Activated T-cell treated with anti-CD3 and anti-CD28 coated beads, Interleukin-2, amount 50 U/mL, for 72 hours (primary cell): ENCODE results near the gene DEPDC5. TPM values are rescaled to one million over a fixed set of nuclear protein-coding genes. Genes with fewer than 3 reads are reported as not detected.
"Not testable (repeated sequence)": the region's sequence is repeated elsewhere in the genome, so short reads cannot be mapped to it uniquely, and the experiment has no call there.

Source experiments
- ATAC-seq, 2 donors: fragments of 150-1000 bp; cut with Tn5 transposase; replicated peaks in 1 of 2; 2 replicates each; pipeline ENCODE4 v1.10.0; 2021; ENCODE audit warnings: moderate library complexity in 2 of 2, mild to moderate bottlenecking in 1 of 2
- DNase-seq, 2 donors: peaks; one replicate each; pipeline ENCODE4 v3.0.0; 2021 to 2022; ENCODE audit warnings: mixed read lengths in 1 of 2
- H3K27ac Mint-ChIP-seq: one replicate; pipeline ENCODE4 v1.8.0; 2022; ENCODE audit warnings: mild to moderate bottlenecking, moderate library complexity, mixed read lengths
- H3K27me3 Mint-ChIP-seq: one replicate; pipeline ENCODE4 v1.8.0; 2022; ENCODE audit warnings: low read depth, mixed read lengths
- H3K36me3 Mint-ChIP-seq, 2 donors: one replicate each; pipeline ENCODE4 v1.8.0; 2022; ENCODE audit warnings: mixed read lengths in 2 of 2, mild to moderate bottlenecking in 1 of 2; ENCODE audit not compliant: insufficient read depth in 2 of 2
- H3K4me1 Mint-ChIP-seq: one replicate; pipeline ENCODE4 v1.8.0; 2022; ENCODE audit warnings: low read depth, mixed read lengths
- H3K4me3 Mint-ChIP-seq, 2 donors: one replicate each; pipeline ENCODE4 v1.8.0; 2022; ENCODE audit warnings: mild to moderate bottlenecking in 2 of 2, mixed read lengths in 2 of 2, moderate library complexity in 2 of 2
- H3K9me3 Mint-ChIP-seq, 2 donors: one replicate each; pipeline ENCODE4 v1.8.0; 2022; ENCODE audit warnings: mixed read lengths in 2 of 2
- total RNA-seq, 2 donors: library from RNA; stranded (reverse); gene quantifications; one replicate each; pipeline ENCODE4 v1.2.3, GENCODE V29; 2022

Gene DEPDC5
- 10 to 100 TPM; 34.1 to 38.1 TPM for total RNA-seq

- Mint-ChIP-seq H3K9me3 (no peaks in the 10 kb centered on the region), H3K4me1 (peaks cover 40% of the 10 kb centered on the region), H3K27me3 (no peaks in the 10 kb centered on the region), H3K27ac (peak within 1 kb of the TSS; percentile 84), H3K36me3 (peaks cover 3 to 4% of the 10 kb centered on the region in 2 donors), H3K4me3 (peak within 1 kb of the TSS; percentile 87 to 93)
- ATAC-seq: peak; percentile 83 to 84
- peak; percentile 97 to 100 for DNase-seq
These were observed at the start of gene DEPDC5 for GRCh38 chr22:31753634-31754501. DEPDC5 (plus strand) TSS chr22:31754019; CDS start chr22:31754922, 903 bp downstream.

GRCh38 chr22:31707519-31707918 lies 46.3 kb upstream of the DEPDC5 start:
- Mint-ChIP-seq H3K4me3 (no peak overlapping the region), H3K4me1 (no peaks in the 10 kb centered on the region), H3K27me3 (no peaks in the 10 kb centered on the region), H3K9me3 (no peaks in the 10 kb centered on the region), H3K27ac (no peak overlapping the region), H3K36me3 (peaks cover 0 to 21% of the 10 kb centered on the region in 2 donors)
- ATAC-seq (no peak), DNase-seq (no peak)

GRCh38 chr22:31711226-31711625 lies 42.6 kb upstream of the DEPDC5 start:
- DNase-seq, H3K27me3 Mint-ChIP-seq, H3K9me3 Mint-ChIP-seq, H3K4me3 Mint-ChIP-seq, H3K27ac Mint-ChIP-seq, ATAC-seq, H3K4me1 Mint-ChIP-seq: not testable (repeated sequence)
- H3K36me3 Mint-ChIP-seq: peaks cover 3 to 17% of the 10 kb centered on the region in 2 donors

GRCh38 chr22:31715147-31715778 lies 38.6 kb upstream of the DEPDC5 start:
- no peaks in the 10 kb centered on the region for H3K27me3 Mint-ChIP-seq
- ATAC-seq (no peak), DNase-seq (no peak)
- peaks cover 5 to 28% of the 10 kb centered on the region in 2 donors for H3K36me3 Mint-ChIP-seq
- H3K27ac Mint-ChIP-seq: peak overlapping the region; percentile 20
- no peaks in the 10 kb centered on the region for H3K4me1 Mint-ChIP-seq
- no peak overlapping the region for H3K4me3 Mint-ChIP-seq
- no peaks in the 10 kb centered on the region for H3K9me3 Mint-ChIP-seq

- ATAC-seq: no peak
- no peak for DNase-seq
- no peak overlapping the region for H3K27ac Mint-ChIP-seq
- peaks cover 6 to 28% of the 10 kb centered on the region in 2 donors for H3K36me3 Mint-ChIP-seq
- no peak overlapping the region for H3K4me3 Mint-ChIP-seq
- no peaks in the 10 kb centered on the region for H3K9me3 Mint-ChIP-seq
- H3K27me3 Mint-ChIP-seq: no peaks in the 10 kb centered on the region
- no peaks in the 10 kb centered on the region for H3K4me1 Mint-ChIP-seq
These were observed 33.9 kb upstream of the DEPDC5 start for GRCh38 chr22:31719850-31720471.

GRCh38 chr22:31723723-31724122 lies 30.1 kb upstream of the DEPDC5 start:
- H3K4me3 Mint-ChIP-seq: no peak overlapping the region
- no peaks in the 10 kb centered on the region for H3K27me3 Mint-ChIP-seq
- H3K27ac Mint-ChIP-seq: peak overlapping the region; percentile 82
- H3K9me3 Mint-ChIP-seq: no peaks in the 10 kb centered on the region
- ATAC-seq (no peak), DNase-seq (no peak)
- no peaks in the 10 kb centered on the region for H3K4me1 Mint-ChIP-seq
- H3K36me3 Mint-ChIP-seq: peaks cover 2 to 14% of the 10 kb centered on the region in 2 donors

- Mint-ChIP-seq H3K36me3 (peaks cover 0 to 8% of the 10 kb centered on the region in 2 donors), H3K27me3 (no peaks in the 10 kb centered on the region), H3K4me1 (no peaks in the 10 kb centered on the region), H3K4me3 (no peak overlapping the region), H3K27ac (no peak overlapping the region), H3K9me3 (no peaks in the 10 kb centered on the region)
- ATAC-seq (no peak), DNase-seq (no peak)
These were observed 27.1 kb upstream of the DEPDC5 start for GRCh38 chr22:31726692-31727091.

GRCh38 chr22:31728857-31729256 lies 25.0 kb upstream of the DEPDC5 start:
- Mint-ChIP-seq H3K9me3 (no peaks in the 10 kb centered on the region), H3K4me1 (peaks cover 8% of the 10 kb centered on the region), H3K27me3 (no peaks in the 10 kb centered on the region), H3K4me3 (no peak overlapping the region), H3K36me3 (peaks cover 4 to 9% of the 10 kb centered on the region in 2 donors), H3K27ac (no peak overlapping the region)
- ATAC-seq (no peak), DNase-seq (no peak)

- no peaks in the 10 kb centered on the region for H3K9me3 Mint-ChIP-seq
- H3K4me1 Mint-ChIP-seq: peaks cover 20% of the 10 kb centered on the region
- no peaks in the 10 kb centered on the region for H3K27me3 Mint-ChIP-seq
- DNase-seq (no peak), ATAC-seq (no peak)
- no peak overlapping the region for H3K27ac Mint-ChIP-seq
- H3K36me3 Mint-ChIP-seq: peaks cover 7 to 19% of the 10 kb centered on the region in 2 donors
- H3K4me3 Mint-ChIP-seq: no peak overlapping the region
These were observed 23.5 kb upstream of the DEPDC5 start for GRCh38 chr22:31730344-31730711.

- DNase-seq (no peak), ATAC-seq (no peak)
- no peak overlapping the region for H3K4me3 Mint-ChIP-seq
- H3K36me3 Mint-ChIP-seq: peaks cover 7 to 19% of the 10 kb centered on the region in 2 donors
- H3K9me3 Mint-ChIP-seq: no peaks in the 10 kb centered on the region
- H3K27me3 Mint-ChIP-seq: no peaks in the 10 kb centered on the region
- peaks cover 20% of the 10 kb centered on the region for H3K4me1 Mint-ChIP-seq
- peak overlapping the region; percentile 52 for H3K27ac Mint-ChIP-seq
These were observed 21.6 kb upstream of the DEPDC5 start for GRCh38 chr22:31732089-31732829.

- ATAC-seq: peak; percentile 30 to 51
- Mint-ChIP-seq H3K27me3 (no peaks in the 10 kb centered on the region), H3K4me1 (peaks cover 32% of the 10 kb centered on the region), H3K36me3 (peaks cover 7 to 18% of the 10 kb centered on the region in 2 donors), H3K4me3 (no peak overlapping the region), H3K9me3 (no peaks in the 10 kb centered on the region), H3K27ac (no peak overlapping the region)
- no peak for DNase-seq
These were observed 20.2 kb upstream of the DEPDC5 start for GRCh38 chr22:31733580-31734079.

GRCh38 chr22:31734512-31734911 lies 19.3 kb upstream of the DEPDC5 start:
- Mint-ChIP-seq H3K27ac (no peak overlapping the region), H3K9me3 (no peaks in the 10 kb centered on the region), H3K4me1 (peaks cover 33% of the 10 kb centered on the region), H3K27me3 (no peaks in the 10 kb centered on the region), H3K36me3 (peaks cover 7 to 18% of the 10 kb centered on the region in 2 donors), H3K4me3 (no peak overlapping the region)
- ATAC-seq (no peak), DNase-seq (no peak)
